ENCODE results near the gene KREMEN1. TPM values are rescaled to one million over a fixed set of nuclear protein-coding genes. Genes with fewer than 3 reads are reported as not detected.

Gene KREMEN1
- total and polyA plus RNA-seq, 10 of the 15 experiments (the other 5 are each of a cell fraction or from before 2014, with no cell fraction given): 0.10 to 2.5 (median 0.20) TPM; not detected in 1

DNA sequence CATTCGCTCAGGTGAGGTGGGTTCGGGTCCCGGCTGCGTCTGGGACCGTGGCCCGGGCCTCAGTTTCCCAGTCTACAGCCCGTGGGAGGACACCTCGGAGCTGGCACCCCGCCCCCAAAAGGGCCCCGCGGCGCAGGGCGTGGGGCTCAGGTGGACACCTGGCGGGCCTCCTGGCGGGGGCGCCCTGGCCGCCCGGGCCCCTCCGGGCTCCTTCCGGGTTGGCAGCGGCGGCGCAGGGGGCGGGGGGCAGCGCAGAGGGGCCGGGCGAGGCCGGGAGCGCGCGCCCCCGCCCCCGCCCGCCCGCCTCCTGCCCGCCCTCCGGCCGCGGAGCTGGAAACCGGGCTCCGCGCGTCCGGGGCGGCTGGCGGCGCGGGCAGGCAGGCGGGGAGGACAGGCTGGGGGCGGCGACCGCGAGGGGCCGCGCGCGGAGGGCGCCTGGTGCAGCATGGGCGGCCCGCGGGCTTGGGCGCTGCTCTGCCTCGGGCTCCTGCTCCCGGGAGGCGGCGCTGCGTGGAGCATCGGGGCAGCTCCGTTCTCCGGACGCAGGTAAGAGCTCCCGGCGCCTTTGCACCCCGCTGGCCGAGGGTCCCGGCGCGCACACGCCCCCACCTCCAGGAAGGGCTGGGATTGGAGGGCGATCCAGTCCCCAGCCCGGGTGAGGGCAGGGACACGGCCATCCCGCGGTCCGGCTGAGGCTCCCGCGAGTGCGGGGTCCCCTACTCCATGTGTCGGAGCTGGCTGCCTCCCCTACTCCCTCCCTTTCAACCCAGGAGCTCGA, 132.9 kb downstream of the KREMEN1 start, which contains the start of gene EMID1 (continued):
- TF ChIP-seq, protein P1, sequence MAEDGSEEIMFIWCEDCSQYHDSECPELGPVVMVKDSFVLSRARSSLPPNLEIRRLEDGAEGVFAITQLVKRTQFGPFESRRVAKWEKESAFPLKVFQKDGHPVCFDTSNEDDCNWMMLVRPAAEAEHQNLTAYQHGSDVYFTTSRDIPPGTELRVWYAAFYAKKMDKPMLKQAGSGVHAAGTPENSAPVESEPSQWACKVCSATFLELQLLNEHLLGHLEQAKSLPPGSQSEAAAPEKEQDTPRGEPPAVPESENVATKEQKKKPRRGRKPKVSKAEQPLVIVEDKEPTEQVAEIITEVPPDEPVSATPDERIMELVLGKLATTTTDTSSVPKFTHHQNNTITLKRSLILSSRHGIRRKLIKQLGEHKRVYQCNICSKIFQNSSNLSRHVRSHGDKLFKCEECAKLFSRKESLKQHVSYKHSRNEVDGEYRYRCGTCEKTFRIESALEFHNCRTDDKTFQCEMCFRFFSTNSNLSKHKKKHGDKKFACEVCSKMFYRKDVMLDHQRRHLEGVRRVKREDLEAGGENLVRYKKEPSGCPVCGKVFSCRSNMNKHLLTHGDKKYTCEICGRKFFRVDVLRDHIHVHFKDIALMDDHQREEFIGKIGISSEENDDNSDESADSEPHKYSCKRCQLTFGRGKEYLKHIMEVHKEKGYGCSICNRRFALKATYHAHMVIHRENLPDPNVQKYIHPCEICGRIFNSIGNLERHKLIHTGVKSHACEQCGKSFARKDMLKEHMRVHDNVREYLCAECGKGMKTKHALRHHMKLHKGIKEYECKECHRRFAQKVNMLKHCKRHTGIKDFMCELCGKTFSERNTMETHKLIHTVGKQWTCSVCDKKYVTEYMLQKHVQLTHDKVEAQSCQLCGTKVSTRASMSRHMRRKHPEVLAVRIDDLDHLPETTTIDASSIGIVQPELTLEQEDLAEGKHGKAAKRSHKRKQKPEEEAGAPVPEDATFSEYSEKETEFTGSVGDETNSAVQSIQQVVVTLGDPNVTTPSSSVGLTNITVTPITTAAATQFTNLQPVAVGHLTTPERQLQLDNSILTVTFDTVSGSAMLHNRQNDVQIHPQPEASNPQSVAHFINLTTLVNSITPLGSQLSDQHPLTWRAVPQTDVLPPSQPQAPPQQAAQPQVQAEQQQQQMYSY (CRISPR knock-in tag; IDR thresholded peaks at IDR 0.05): no peak
- TF ChIP-seq EGR1 (IDR thresholded peaks at IDR 0.05; ENCODE audit: borderline replicate concordance in 1 of 2, low read depth in 2 of 2, low read length in 2 of 2) (peak in 1 of 2 experiments; percentile 45; a peak in 1 of 3 replicates), PAX8 (IDR thresholded peaks at IDR 0.05) (no peak), EED (IDR thresholded peaks at IDR 0.05; ENCODE audit: low read depth) (no peak), POU2F2 (IDR thresholded peaks at IDR 0.05; ENCODE audit: borderline replicate concordance, low read depth, low read length) (no peak), SMC3 (IDR thresholded peaks at IDR 0.05; ENCODE audit: borderline replicate concordance, low read length) (no peak), SMAD5 (IDR thresholded peaks at IDR 0.05; ENCODE audit: low read depth) (no peak), ZNF217 (IDR thresholded peaks at IDR 0.05) (0 out of 2 replicates have a peak, but pooled peaks have one; percentile 61), RCOR1 (conservative IDR thresholded peaks at IDR 0.05; ENCODE audit: low read depth, low read length) (no peak), SRF (IDR thresholded peaks at IDR 0.05; ENCODE audit: low read depth in 2 of 2, low read length in 2 of 2) (no peak), TCF7 (IDR thresholded peaks at IDR 0.05; ENCODE audit: borderline replicate concordance) (no peak), ASH2L (IDR thresholded peaks at IDR 0.05; ENCODE audit: borderline replicate concordance, low read depth) (no peak), IKZF2 (IDR thresholded peaks at IDR 0.05) (no peak), ZSCAN29 (IDR thresholded peaks at IDR 0.05) (no peak), BHLHE40 (IDR thresholded peaks at IDR 0.05; ENCODE audit: borderline replicate concordance in 1 of 2, low read depth in 2 of 2, low read length in 1 of 2) (peak in 1 of 2 experiments; percentile 43; a peak in 1 of 4 replicates), MYC (IDR thresholded peaks at IDR 0.05; ENCODE audit: insufficient read depth, insufficient read length, insufficient replicate concordance, low read length, severe bottlenecking) (no peak)
- TF ChIP-seq, protein P2, sequence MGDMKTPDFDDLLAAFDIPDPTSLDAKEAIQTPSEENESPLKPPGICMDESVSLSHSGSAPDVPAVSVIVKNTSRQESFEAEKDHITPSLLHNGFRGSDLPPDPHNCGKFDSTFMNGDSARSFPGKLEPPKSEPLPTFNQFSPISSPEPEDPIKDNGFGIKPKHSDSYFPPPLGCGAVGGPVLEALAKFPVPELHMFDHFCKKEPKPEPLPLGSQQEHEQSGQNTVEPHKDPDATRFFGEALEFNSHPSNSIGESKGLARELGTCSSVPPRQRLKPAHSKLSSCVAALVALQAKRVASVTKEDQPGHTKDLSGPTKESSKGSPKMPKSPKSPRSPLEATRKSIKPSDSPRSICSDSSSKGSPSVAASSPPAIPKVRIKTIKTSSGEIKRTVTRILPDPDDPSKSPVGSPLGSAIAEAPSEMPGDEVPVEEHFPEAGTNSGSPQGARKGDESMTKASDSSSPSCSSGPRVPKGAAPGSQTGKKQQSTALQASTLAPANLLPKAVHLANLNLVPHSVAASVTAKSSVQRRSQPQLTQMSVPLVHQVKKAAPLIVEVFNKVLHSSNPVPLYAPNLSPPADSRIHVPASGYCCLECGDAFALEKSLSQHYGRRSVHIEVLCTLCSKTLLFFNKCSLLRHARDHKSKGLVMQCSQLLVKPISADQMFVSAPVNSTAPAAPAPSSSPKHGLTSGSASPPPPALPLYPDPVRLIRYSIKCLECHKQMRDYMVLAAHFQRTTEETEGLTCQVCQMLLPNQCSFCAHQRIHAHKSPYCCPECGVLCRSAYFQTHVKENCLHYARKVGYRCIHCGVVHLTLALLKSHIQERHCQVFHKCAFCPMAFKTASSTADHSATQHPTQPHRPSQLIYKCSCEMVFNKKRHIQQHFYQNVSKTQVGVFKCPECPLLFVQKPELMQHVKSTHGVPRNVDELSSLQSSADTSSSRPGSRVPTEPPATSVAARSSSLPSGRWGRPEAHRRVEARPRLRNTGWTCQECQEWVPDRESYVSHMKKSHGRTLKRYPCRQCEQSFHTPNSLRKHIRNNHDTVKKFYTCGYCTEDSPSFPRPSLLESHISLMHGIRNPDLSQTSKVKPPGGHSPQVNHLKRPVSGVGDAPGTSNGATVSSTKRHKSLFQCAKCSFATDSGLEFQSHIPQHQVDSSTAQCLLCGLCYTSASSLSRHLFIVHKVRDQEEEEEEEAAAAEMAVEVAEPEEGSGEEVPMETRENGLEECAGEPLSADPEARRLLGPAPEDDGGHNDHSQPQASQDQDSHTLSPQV (IDR thresholded peaks at IDR 0.05): no peak
- TF ChIP-seq, protein P3, sequence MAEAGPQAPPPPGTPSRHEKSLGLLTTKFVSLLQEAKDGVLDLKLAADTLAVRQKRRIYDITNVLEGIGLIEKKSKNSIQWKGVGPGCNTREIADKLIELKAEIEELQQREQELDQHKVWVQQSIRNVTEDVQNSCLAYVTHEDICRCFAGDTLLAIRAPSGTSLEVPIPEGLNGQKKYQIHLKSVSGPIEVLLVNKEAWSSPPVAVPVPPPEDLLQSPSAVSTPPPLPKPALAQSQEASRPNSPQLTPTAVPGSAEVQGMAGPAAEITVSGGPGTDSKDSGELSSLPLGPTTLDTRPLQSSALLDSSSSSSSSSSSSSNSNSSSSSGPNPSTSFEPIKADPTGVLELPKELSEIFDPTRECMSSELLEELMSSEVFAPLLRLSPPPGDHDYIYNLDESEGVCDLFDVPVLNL (IDR thresholded peaks at IDR 0.05; ENCODE audit: low read depth, low read length): no peak
- TF ChIP-seq, protein P4, sequence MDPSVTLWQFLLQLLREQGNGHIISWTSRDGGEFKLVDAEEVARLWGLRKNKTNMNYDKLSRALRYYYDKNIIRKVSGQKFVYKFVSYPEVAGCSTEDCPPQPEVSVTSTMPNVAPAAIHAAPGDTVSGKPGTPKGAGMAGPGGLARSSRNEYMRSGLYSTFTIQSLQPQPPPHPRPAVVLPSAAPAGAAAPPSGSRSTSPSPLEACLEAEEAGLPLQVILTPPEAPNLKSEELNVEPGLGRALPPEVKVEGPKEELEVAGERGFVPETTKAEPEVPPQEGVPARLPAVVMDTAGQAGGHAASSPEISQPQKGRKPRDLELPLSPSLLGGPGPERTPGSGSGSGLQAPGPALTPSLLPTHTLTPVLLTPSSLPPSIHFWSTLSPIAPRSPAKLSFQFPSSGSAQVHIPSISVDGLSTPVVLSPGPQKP (IDR thresholded peaks at IDR 0.05; ENCODE audit: low read depth, low read length): no peak
